Endothelial cell of umbilical vein (primary cell): ENCODE data around the gene MAN1A1. TPM values are rescaled to one million over a fixed set of nuclear protein-coding genes. Genes with fewer than 3 reads are reported as not detected.

Source experiments
- BruUV-seq: library from RNA; stranded (reverse); fragments of 400-500 nt; replicated peaks from 2 replicates; lab custom pipeline; 2021; lab: Mats Ljungman, UMichigan
- CTCF ChIA-PET: fragments of 300-600, 350-600 bp; sonication (Branson Sonifier 250); formaldehyde crosslinking; loops from one replicate; lab custom pipeline; 2021; ENCODE audit warnings: antibody characterized with exemption, inconsistent platforms; lab: Charles Lee
- POLR2A ChIA-PET: fragments of 300-600, 350-600 bp; sonication (Branson Sonifier 250); formaldehyde crosslinking; loops from one replicate; lab custom pipeline; 2021; ENCODE audit warnings: antibody characterized with exemption, inconsistent platforms; lab: Charles Lee
- DNase-seq: peaks from one replicate; pipeline ENCODE4 v3.0.0-alpha.2; 2011; ENCODE audit warnings: low read depth, low spot score
- FAIRE-seq: peaks from 2 replicates; lab custom pipeline; 2011; peaks lifted over from hg19 to GRCh38; lab: Jason Lieb, UNC
- H2AFZ ChIP-seq: 2 replicates; pipeline ENCODE4 v1.6.0; 2012; ENCODE audit warnings: low read depth, low read length, control low read depth, inconsistent platforms
- H3K27ac ChIP-seq: 2 replicates; pipeline ENCODE4 v1.5.1; 2011; ENCODE audit warnings: low read depth, mild to moderate bottlenecking, control low read depth, low read length, moderate library complexity; ENCODE audit not compliant: insufficient read depth
- H3K27me3 ChIP-seq, 2 experiments: 2 replicates each; pipeline versions ENCODE4 v1.6.0 to v1.6.1; 2011; ENCODE audit warnings: low read length in 2 of 2, mixed read lengths in 1 of 2; ENCODE audit not compliant: control insufficient read depth in 2 of 2, insufficient read depth in 2 of 2
- H3K36me3 ChIP-seq, 2 experiments: 2 replicates in 1 of 2; 3 replicates in 1 of 2; pipeline ENCODE4 v1.5.1; 2011; ENCODE audit warnings: low read length in 2 of 2, mild to moderate bottlenecking in 1 of 2, moderate library complexity in 1 of 2; ENCODE audit not compliant: control insufficient read depth in 2 of 2, insufficient read depth in 2 of 2; ENCODE audit errors: extremely low read depth in 1 of 2
- H3K4me1 ChIP-seq: 3 replicates; pipeline ENCODE4 v1.5.1; 2011; ENCODE audit warnings: mild to moderate bottlenecking, low read length; ENCODE audit not compliant: control insufficient read depth, insufficient read depth; ENCODE audit errors: extremely low read depth
- H3K4me2 ChIP-seq: 2 replicates; pipeline ENCODE4 v1.6.1; 2011; ENCODE audit warnings: low read length, control low read depth, mixed read lengths; ENCODE audit not compliant: insufficient read depth
- H3K4me3 ChIP-seq, 3 experiments: fragments of 200-600 bp in 1 of 3; sonication (generic), shearing (Covaris generic) in 1 of 3; replicated peaks in 1 of 3; 2 replicates each; pipeline ENCODE4 v1.5.1; 2011 to 2016; ENCODE audit warnings: control low read depth in 3 of 3, low read length in 3 of 3, mild to moderate bottlenecking in 2 of 3, inconsistent platforms in 1 of 3, low read depth in 1 of 3, moderate library complexity in 1 of 3; ENCODE audit not compliant: insufficient read depth in 1 of 3
- H3K79me2 ChIP-seq: 2 replicates; pipeline ENCODE4 v1.6.0; 2012; ENCODE audit warnings: low read length, inconsistent platforms; ENCODE audit not compliant: control insufficient read depth, insufficient read depth
- H3K9ac ChIP-seq: replicated peaks from 2 replicates; pipeline ENCODE3; 2011; ENCODE audit warnings: low read length, control low read depth; ENCODE audit not compliant: insufficient read depth; ENCODE audit errors: extremely low read depth
- H3K9me1 ChIP-seq: replicated peaks from 3 replicates; pipeline ENCODE4 v1.6.0; 2011; ENCODE audit warnings: mild to moderate bottlenecking, low read length; ENCODE audit not compliant: control insufficient read depth, insufficient read depth; ENCODE audit errors: extremely low read depth
- H3K9me3 ChIP-seq: replicated peaks from 2 replicates; pipeline ENCODE4 v1.5.1; 2012; ENCODE audit warnings: low read length, inconsistent platforms; ENCODE audit not compliant: control insufficient read depth, insufficient read depth
- H4K20me1 ChIP-seq: replicated peaks from 2 replicates; pipeline ENCODE3; 2011; ENCODE audit warnings: mild to moderate bottlenecking, low read length; ENCODE audit not compliant: control insufficient read depth, insufficient read depth; ENCODE audit errors: extremely low read depth
- EZH2 ChIP-seq: IDR thresholded peaks from 2 replicates; pipeline ENCODE4 v1.6.1; 2012; ENCODE audit warnings: borderline replicate concordance, low read depth, mild to moderate bottlenecking, moderate library complexity, low read length, inconsistent platforms; ENCODE audit not compliant: severe bottlenecking
- FOS ChIP-seq: IDR thresholded peaks from 2 replicates; pipeline ENCODE4 v1.6.1; 2011; ENCODE audit warnings: mild to moderate bottlenecking, low read length, moderate library complexity, borderline replicate concordance; ENCODE audit not compliant: insufficient read depth
- GATA2 ChIP-seq: IDR thresholded peaks from 2 replicates; pipeline ENCODE4 v1.7.0; 2011; ENCODE audit warnings: low read depth, mild to moderate bottlenecking, moderate library complexity, mixed read lengths, low read length; ENCODE audit not compliant: insufficient read length, insufficient read depth
- JUN ChIP-seq: IDR thresholded peaks from 2 replicates; pipeline ENCODE4 v1.6.1; 2011; ENCODE audit warnings: borderline replicate concordance, low read depth; ENCODE audit not compliant: insufficient read length, insufficient read depth
- MYC ChIP-seq: IDR thresholded peaks from one replicate; pipeline ENCODE4 v1.6.1; 2011; ENCODE audit warnings: mild to moderate bottlenecking, low read depth, low read length
- POLR2A ChIP-seq: IDR thresholded peaks from 2 replicates; pipeline ENCODE4 v1.6.1; 2012; ENCODE audit warnings: low read depth, mild to moderate bottlenecking, control low read depth, low read length
- POLR2AphosphoS5 ChIP-seq: IDR thresholded peaks from 2 replicates; pipeline ENCODE4 v1.6.1; 2012; ENCODE audit warnings: low read depth, mild to moderate bottlenecking, control low read depth, low read length, moderate library complexity; ENCODE audit not compliant: insufficient read depth
- dilution Hi-C: fragments of 300-500 bp; cut with MboI; formaldehyde crosslinking; loops from one replicate; pipeline ENCODE4 v1.15.0; 2019; ENCODE audit warnings: low sequenced_read_pairs; ENCODE audit not compliant: extremely low pct_ligation_motif_present
- intact Hi-C: fragments of 100-400 bp; cut with micrococcal nuclease; formaldehyde crosslinking; loops from one replicate; pipeline ENCODE4 v1.10.0; 2022
- polyA plus RNA-seq, 4 experiments: library from polyadenylated mRNA; depleted of rRNA in 3 of 4; stranded (reverse) in 3 of 4; unstranded in 1 of 4; fragments of >200 nt; gene quantifications; 2 replicates each; pipeline versions ENCODE4 v1.2.1 to v1.2.3, GENCODE V29; 2011 to 2012; ENCODE audit warnings: missing spikeins in 1 of 4
- total RNA-seq: library from RNA; stranded (reverse); gene quantifications from 2 replicates; pipeline ENCODE4 v1.2.3, GENCODE V29; 2021
- TF ChIP-seq, protein P1 (sequence below), 2 donors: IDR thresholded peaks; 1 replicate in 1 of 2; 2 replicates in 1 of 2; pipeline ENCODE4 v1.5.1; 2011; ENCODE audit warnings: low read length in 2 of 2, mild to moderate bottlenecking in 2 of 2, moderate library complexity in 2 of 2, control low read depth in 1 of 2, inconsistent platforms in 1 of 2, low read depth in 1 of 2; ENCODE audit not compliant: insufficient read depth in 1 of 2; ENCODE audit errors: extremely low read depth in 1 of 2
- TF ChIP-seq, protein P2 (sequence below): IDR thresholded peaks from 2 replicates; pipeline ENCODE4 v1.6.1; 2011; ENCODE audit not compliant: insufficient read depth, insufficient read length

The MAN1A1 gene
- total and polyA plus RNA-seq, 2 donors (not counting 3 experiments of a cell fraction or from before 2014, with no cell fraction given) = 3.3 to 12.9 TPM

DNA sequence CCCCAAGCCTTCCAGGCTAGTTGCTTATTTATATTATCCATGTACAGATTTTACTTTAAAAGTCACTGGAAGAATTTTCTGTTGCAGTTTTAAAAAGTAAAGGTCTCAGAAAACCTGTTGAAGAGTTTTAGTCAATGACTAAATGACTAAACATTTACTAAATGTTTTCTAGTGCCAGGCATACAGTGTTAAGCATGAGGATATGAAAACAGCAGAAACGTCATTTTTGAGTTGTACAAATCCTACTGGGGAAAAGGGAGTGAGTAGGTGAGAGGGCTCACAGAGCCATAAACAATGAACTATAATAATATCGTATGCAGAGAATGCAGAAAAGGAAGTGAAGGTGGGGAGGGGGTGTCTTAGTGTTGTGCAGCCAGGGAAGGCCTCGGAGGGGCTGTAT lies 66.3 kb downstream of the MAN1A1 start:
- Histone ChIP-seq H3K4me2 (no peak overlapping the region), H2AFZ (no peak overlapping the region), H3K79me2 (no peaks in the 10 kb centered on the region), H3K9ac (no peak overlapping the region), H3K27ac (no peak overlapping the region), H3K27me3 (no peaks in the 10 kb centered on the region), H3K4me1 (no peaks in the 10 kb centered on the region), H3K9me3 (no peaks in the 10 kb centered on the region), H3K9me1 (no peaks in the 10 kb centered on the region), H3K4me3 (no peak overlapping the region), H3K36me3 (no peaks in the 10 kb centered on the region), H4K20me1 (no peaks in the 10 kb centered on the region)
- no peak for FAIRE-seq
- POLR2A ChIA-PET = no interaction called here
- no TSS peak for BruUV-seq
- no peak for DNase-seq
- intact Hi-C loops (no loop called here), dilution Hi-C loops (no loop called here)
- CTCF ChIA-PET = no interaction called here
- TF ChIP-seq JUN = no peak
- no peak for TF ChIP-seq EZH2
- TF ChIP-seq POLR2AphosphoS5 = no peak
- TF ChIP-seq FOS = no peak

DNA sequence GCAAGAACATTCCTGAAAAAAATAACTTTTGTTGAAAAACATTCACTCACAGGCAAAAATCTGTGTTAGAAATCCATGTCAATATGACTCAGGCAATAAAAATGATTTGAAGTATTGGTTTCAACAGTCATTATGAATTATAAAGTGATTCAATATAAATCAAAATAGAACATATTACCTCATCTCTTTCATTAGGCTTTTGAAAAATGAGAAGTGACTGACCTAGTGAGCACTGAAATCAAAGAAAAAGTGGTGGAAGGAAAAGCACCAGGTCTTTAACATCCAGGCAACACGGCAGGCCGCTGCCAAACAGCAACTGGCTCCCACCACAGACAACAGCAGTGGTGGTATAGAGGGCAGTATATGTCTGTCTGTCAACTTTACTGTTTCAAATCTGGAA lies 68.9 kb downstream of the MAN1A1 start:
- dilution Hi-C loops = no loop called here
- Histone ChIP-seq H3K4me1 (no peaks in the 10 kb centered on the region), H3K79me2 (no peaks in the 10 kb centered on the region), H3K4me3 (no peak overlapping the region), H4K20me1 (no peaks in the 10 kb centered on the region), H3K9me1 (no peaks in the 10 kb centered on the region), H3K9ac (no peak overlapping the region), H3K27ac (no peak overlapping the region), H3K9me3 (no peaks in the 10 kb centered on the region), H3K4me2 (no peak overlapping the region), H2AFZ (no peak overlapping the region), H3K27me3 (no peaks in the 10 kb centered on the region), H3K36me3 (no peaks in the 10 kb centered on the region)
- DNase-seq (no peak), FAIRE-seq (no peak)
- BruUV-seq = no TSS peak
- CTCF ChIA-PET = no interaction called here
- intact Hi-C loops = no loop called here
- no peak for TF ChIP-seq EZH2
- TF ChIP-seq POLR2AphosphoS5 = no peak
- no peak for TF ChIP-seq POLR2A
- no peak for TF ChIP-seq GATA2
- no peak for TF ChIP-seq MYC
- TF ChIP-seq FOS = no peak
- no peak for TF ChIP-seq JUN
- TF ChIP-seq, protein P1, sequence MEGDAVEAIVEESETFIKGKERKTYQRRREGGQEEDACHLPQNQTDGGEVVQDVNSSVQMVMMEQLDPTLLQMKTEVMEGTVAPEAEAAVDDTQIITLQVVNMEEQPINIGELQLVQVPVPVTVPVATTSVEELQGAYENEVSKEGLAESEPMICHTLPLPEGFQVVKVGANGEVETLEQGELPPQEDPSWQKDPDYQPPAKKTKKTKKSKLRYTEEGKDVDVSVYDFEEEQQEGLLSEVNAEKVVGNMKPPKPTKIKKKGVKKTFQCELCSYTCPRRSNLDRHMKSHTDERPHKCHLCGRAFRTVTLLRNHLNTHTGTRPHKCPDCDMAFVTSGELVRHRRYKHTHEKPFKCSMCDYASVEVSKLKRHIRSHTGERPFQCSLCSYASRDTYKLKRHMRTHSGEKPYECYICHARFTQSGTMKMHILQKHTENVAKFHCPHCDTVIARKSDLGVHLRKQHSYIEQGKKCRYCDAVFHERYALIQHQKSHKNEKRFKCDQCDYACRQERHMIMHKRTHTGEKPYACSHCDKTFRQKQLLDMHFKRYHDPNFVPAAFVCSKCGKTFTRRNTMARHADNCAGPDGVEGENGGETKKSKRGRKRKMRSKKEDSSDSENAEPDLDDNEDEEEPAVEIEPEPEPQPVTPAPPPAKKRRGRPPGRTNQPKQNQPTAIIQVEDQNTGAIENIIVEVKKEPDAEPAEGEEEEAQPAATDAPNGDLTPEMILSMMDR (IDR thresholded peaks at IDR 0.05; ENCODE audit: extremely low read depth in 1 of 2, insufficient read depth in 1 of 2, low read depth in 1 of 2, low read length in 2 of 2) = no peak
- TF ChIP-seq, protein P2, sequence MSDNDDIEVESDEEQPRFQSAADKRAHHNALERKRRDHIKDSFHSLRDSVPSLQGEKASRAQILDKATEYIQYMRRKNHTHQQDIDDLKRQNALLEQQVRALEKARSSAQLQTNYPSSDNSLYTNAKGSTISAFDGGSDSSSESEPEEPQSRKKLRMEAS = no peak
- POLR2A ChIA-PET = no interaction called here
